Adipocyte (in vitro differentiated cells): ENCODE results near the gene PTAR1.

Experiments
- DNase-seq: peaks from one replicate; pipeline ENCODE4 v3.0.0-alpha.2; 2015; ENCODE audit warnings: low read depth
- H3K27me3 ChIP-seq: replicated peaks from 2 replicates; pipeline ENCODE4 v1.7.0; 2013; ENCODE audit warnings: mild to moderate bottlenecking, low read length, moderate library complexity; ENCODE audit not compliant: control insufficient read depth, insufficient read depth
- H3K36me3 ChIP-seq: 2 replicates; pipeline ENCODE4 v1.7.0; 2013; ENCODE audit warnings: low read length, mild to moderate bottlenecking, moderate library complexity; ENCODE audit not compliant: control insufficient read depth, insufficient read depth, severe bottlenecking
- H3K4me1 ChIP-seq: 2 replicates; pipeline ENCODE4 v1.7.0; 2013; ENCODE audit warnings: mild to moderate bottlenecking, low read length, moderate library complexity; ENCODE audit not compliant: control insufficient read depth, insufficient read depth
- H3K4me3 ChIP-seq: 2 replicates; pipeline ENCODE4 v1.7.0; 2013; ENCODE audit warnings: mild to moderate bottlenecking, low read length, moderate library complexity
- H3K9ac ChIP-seq: 2 replicates; pipeline ENCODE4 v1.7.0; 2013; ENCODE audit warnings: mild to moderate bottlenecking, low read length, moderate library complexity
- H3K9me3 ChIP-seq: 2 replicates; pipeline ENCODE4 v1.7.0; 2013; ENCODE audit warnings: mild to moderate bottlenecking, low read length, moderate library complexity; ENCODE audit not compliant: control insufficient read depth

Gene PTAR1

DNA sequence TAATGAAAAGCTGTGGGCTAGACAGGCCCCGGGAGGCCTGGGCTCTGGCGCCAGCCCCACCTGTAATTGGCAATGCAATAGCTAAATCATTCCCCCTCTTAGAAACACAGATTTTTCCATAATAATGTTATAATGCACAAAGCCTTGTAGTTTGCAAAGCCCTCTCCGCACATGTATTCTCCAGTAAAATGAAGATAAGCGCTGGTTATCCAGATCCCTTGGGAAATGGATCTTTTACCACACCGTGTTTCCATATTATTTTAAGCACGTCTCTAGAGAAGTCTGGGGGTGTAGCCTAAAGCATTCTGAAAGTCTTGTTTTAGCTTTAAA is 86.5 kb downstream of the PTAR1 start:
- H3K9me3 ChIP-seq: no peaks in the 10 kb centered on the region
- H3K9ac ChIP-seq: peak overlapping the region; percentile 85
- H3K27me3 ChIP-seq: no peaks in the 10 kb centered on the region
- no peak for DNase-seq
- H3K4me3 ChIP-seq: peak overlapping the region; percentile 89
- H3K36me3 ChIP-seq: no peaks in the 10 kb centered on the region
- H3K4me1 ChIP-seq: peaks cover 25% of the 10 kb centered on the region

DNA sequence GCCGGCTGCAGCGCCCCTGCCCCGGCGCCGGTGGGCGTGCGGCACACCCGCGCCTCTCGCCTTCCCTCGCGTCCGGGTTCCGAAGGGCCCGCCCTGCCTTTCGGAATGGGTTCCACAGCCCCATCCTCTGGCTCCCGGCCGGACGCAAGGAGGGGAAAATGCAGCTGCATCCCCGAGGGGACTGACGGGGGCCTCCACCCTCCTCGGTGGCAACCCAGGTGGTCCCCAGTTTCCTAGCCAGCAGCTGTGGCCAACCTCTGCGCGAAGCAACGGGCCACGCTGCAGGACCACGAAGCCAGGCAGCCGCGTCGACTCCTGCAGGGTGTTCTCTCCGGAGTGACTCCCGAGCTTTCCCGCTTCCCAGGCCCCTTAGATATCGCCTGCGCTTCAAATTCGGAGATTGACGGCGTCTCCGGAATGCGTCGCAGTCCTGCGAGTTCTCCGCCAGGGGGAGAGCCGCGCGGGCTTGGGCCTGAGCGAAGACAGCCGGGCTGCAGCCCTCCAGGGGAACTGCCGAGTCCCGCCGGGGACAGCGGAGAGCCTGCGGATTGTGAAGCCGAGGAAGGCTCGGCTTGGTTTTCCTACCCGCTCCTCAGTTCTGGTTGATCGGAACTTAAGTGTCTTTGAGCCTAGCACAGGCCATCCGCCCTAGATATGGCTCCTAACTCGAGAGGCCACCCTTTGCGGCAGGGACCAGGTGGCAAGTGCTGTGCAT is 87.1 kb downstream of the PTAR1 start:
- Histone ChIP-seq H3K27me3 (no peaks in the 10 kb centered on the region), H3K36me3 (no peaks in the 10 kb centered on the region), H3K9ac (peak overlapping the region; percentile 85), H3K4me3 (peak overlapping the region; percentile 89), H3K4me1 (peaks cover 25% of the 10 kb centered on the region), H3K9me3 (no peaks in the 10 kb centered on the region)
- DNase-seq: peak; percentile 97

DNA sequence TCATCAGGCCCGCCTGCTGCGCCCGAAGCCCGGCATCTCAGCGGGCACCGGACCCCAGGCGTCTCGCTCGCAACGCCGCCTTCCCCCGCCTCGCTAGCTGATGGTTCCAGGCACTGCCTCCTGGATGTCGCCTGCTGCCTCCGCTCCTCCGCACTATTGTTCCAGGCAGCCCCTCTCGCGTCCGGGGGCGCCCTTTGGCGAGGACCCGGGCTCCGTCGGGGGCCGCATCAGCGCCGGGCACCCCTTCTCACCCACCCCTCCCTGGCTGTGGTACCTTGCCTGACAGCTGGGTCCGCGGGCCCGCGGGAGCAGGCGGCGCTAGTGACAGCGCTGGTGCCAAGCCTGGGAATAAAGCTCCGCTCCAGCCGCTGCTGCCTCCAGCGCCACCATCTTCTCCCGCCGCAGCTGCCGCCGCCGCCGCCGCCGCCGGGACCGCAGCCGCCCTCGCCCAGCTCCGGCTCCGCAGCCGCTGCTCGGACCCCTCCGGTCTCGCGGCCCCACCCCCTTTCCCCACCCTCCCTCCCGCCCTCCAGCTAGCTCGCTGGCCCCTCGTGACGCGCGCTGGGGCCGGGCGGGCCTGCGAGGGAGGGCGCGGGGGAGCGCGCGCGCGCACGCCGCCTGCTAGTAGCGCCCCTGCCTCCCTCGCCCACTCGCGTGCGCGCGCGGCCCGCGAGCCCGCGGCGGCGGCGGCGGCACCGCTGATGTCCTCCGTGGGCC is 87.8 kb downstream of the PTAR1 start, which contains the start of gene APBA1:
Gene APBA1, minus strand, starts transcription at position 493 of the 717 bp plus-strand sequence.
- H3K27me3 ChIP-seq: no peaks in the 10 kb centered on the region
- peak within 1 kb of the TSS; percentile 85 for H3K9ac ChIP-seq
- H3K9me3 ChIP-seq: no peaks in the 10 kb centered on the region
- peak within 1 kb of the TSS; percentile 89 for H3K4me3 ChIP-seq
- H3K4me1 ChIP-seq: peaks cover 25% of the 10 kb centered on the region
- no peaks in the 10 kb centered on the region for H3K36me3 ChIP-seq
- DNase-seq: peak; percentile 90

DNA sequence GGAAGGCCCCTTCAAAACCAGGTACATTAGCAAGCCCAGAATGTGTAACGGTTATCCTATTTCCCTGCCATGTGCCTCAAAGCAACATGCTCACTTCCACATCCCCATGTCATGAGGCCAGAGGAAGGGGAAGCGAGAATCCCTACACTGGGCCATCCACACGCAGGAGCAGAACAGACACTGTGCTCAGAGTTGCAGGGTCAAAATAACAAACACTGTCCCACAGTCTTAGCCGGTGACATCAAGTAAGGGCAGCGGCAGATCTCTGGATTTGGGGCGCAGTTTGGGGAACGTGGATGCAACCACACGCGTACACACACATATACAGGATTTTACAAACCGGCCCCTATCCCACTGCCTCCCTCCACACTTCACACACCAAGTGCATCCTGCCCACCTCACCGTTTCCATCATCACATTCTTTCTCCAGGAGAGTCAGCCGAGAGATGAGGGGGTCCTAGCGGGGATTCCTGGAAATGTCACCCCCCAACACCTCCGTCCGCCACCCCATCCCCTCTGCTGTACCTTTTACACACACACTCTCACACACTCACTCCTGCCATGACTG is 88.4 kb downstream of the PTAR1 start:
- Histone ChIP-seq H3K9me3 (no peaks in the 10 kb centered on the region), H3K4me1 (peaks cover 25% of the 10 kb centered on the region), H3K9ac (peak overlapping the region; percentile 79), H3K4me3 (peak overlapping the region; percentile 85), H3K36me3 (no peaks in the 10 kb centered on the region), H3K27me3 (no peaks in the 10 kb centered on the region)
- DNase-seq: peak; percentile 49

DNA sequence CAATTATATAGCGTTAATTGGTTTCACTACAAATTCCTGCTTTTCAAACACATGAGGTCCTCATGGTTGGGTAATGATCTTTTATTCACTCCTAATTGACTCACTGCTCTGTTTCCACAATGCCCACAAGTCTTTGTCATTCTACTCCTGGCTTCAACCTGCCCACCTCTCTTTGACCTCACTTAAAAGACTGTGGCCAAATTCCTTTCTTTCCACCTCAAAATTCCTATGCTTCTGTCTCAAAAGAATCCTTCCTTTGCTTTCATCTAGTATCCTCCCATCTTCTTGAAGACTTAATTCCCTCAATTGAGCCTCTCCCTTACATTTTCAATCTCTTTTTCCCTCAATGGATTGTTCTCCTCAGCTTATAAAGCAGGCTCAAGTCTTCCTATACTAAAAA is 92.5 kb downstream of the PTAR1 start:
- Histone ChIP-seq H3K36me3 (no peaks in the 10 kb centered on the region), H3K4me1 (peaks cover 6% of the 10 kb centered on the region), H3K9ac (no peak overlapping the region), H3K27me3 (no peaks in the 10 kb centered on the region), H3K4me3 (no peak overlapping the region), H3K9me3 (no peaks in the 10 kb centered on the region)
- no peak for DNase-seq

DNA sequence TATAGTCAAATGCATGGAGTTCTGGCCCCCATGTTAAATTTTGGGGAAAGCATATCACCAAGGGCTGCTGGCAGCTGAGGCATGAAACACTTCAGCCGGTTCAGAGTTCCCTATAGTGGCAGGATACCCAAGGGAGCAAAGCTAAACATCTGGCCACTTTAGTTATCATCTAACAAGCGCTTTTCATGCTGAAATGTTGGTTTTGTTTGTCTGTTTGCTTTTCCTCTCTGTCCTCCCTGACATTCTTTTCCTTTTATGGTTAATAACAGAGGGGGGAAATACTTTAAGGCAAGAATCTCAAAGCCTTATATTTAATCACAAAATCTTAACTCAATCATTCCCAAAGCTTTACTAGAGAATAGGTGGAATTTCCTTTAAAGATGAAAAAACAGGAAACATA is 99.5 kb downstream of the PTAR1 start:
- DNase-seq: peak; percentile 34
- Histone ChIP-seq H3K4me3 (no peak overlapping the region), H3K36me3 (no peaks in the 10 kb centered on the region), H3K9ac (no peak overlapping the region), H3K4me1 (peaks cover 7% of the 10 kb centered on the region), H3K27me3 (no peaks in the 10 kb centered on the region), H3K9me3 (no peaks in the 10 kb centered on the region)
